Head of caudate nucleus (tissue), 42 donors: Measurements from ENCODE around the gene E2F1.
"Not testable (repeated sequence)": the region's sequence is repeated elsewhere in the genome, so short reads cannot be mapped to it uniquely, and the experiment has no call there.

ENCODE experiments used
- DNase-seq, 42 donors: peaks; one replicate each; pipeline versions ENCODE4 v3.0.0 to v3.0.0-alpha.2; 2020 to 2021; ENCODE audit warnings: mixed read lengths in 7 of 42
- intact Hi-C: fragments of 100-400 bp; cut with DNase I; formaldehyde crosslinking; loops from one replicate; pipeline ENCODE4 v1.15.0; 2022

The E2F1 gene

DNA sequence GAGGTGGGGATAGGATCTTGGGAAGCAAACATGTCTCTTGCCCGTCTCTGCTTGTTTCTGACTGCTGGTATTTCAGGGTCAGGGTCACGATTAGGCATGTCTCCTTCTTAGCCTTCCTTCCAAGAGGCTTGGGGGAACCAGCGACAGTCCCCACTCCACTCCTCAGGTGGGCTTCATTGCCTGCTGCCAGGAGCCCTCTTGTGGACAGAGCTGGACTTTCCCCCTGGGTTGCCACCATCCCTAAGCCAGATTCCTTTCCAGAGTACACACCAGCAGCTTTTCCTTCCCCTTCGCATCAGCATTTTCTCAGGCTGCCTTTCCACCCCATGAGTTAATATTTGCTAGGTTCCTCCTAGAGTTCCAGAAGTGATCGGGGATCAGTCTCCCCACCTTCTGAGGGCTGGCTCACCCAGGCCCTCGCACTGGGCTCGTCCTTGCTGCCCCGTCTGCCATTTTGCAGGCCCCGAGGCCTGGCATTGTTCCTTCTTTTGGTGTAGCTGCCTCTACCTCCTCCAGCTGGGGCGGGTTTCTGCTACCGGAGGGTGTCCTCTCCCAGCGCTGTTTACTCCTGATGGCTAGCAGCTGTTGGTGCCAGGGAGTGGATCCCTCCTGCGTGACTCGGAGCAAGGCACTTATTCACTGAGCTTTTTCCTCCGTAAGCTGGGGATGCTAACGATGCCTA, 32.8 kb downstream of the E2F1 start:
- peak in 41 of 42 donors; percentile 47 to 88 (median 68) for DNase-seq
- intact Hi-C loops: loop anchor here (5.0 kb wide), 1 partner anchor 196 kb away; no protein-coding TSS in a partner anchor

DNA sequence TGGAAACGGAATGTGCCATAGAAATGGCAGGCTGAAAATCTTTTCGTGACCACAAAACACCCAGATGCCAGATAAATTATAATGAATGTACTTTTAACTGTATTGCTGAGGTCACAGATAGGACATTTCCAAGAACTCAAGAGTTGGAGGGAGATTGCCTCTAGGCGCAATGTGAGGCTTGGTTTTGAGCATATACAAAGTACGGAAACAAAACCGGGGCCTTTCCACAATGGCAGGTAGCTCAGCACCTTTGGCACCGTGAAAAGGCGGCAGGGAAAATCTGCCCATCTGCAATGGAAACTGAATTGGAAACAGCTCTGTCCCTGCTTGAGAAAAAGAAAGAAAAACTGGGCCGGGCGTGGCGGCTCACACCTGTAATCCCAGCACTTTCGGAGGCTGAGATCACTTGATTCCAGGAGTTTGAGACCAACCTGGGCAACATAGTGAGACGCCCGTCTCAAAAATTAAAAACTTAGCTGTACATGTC, 34.6 kb downstream of the E2F1 start:
- DNase-seq: peak in 1 of 42 donors; percentile 10
- intact Hi-C loops: loop anchor here (5.0 kb wide), 1 partner anchor 194 kb away; no protein-coding TSS in a partner anchor

DNA sequence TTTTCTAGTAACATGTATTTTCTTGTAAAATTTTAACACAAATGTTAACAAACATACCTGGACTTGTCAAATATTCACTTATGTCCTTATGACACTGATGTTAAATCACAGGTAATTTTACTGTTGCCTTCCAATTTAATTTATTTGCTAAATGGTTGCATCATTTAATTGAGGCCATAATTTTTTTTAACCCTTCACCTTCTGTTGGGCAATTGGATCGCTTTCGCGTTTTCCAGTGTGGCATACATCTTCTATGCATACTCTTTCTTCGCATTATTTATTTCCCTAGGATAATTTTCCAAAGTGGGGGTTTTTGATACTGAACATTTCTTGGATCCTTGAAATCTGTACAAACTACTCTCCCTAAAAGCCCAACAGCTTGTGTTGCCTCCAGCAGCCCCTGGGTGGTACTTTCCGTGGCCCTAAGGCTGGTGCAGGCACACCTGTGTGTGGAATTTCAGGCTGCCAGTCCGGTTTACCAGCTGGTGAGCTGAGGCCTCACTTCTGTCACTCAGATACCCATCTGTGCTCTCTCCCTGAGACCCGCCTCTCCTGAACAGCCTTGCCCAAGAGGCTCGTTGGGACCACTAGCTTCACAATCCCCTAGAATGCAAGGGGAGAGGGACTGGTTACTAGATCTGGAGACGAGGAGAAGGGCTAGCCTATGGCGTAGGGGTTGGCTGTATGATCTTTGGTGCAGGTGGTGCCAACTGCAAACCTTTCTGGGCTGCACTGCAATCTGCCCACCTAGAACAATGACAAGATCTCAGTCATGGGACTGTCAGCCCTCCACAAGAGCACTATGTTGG, 35.2 kb downstream of the E2F1 start:
- no peak for DNase-seq
- intact Hi-C loops: loop anchor here (5.0 kb wide), 1 partner anchor 194 kb away; no protein-coding TSS in a partner anchor

DNA sequence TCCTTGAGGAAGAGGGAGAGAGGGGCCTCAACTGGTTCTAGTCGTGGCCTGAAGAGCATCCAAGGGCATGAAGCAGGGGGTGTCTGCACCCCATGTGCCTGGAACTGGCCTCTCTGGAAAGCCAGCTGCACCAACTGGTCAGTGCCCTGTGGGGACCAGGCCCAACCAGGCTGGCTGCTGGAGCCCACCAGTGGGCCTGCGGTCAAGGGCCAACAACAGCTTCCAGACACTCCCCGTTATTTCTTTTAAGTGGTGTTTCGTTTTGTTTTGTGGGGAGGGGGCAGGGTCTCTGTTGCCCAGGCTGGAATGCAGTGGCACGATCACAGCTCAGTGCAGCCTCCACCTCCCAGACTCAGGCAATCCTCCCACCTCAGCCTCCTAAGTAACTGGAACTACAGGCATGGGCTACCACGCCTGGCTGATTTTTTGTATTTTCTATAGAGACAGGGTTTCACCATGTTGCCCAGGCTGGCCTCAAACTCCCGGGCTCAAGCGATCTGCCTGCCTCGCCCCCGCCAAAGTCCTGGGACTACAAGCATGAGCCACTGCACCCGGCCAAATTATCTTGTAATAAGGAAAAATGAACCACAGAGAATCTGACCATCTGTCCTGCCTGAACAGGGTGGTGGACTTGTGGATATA, 36.0 kb downstream of the E2F1 start:
- intact Hi-C loops: loop anchor here (5.0 kb wide), 1 partner anchor 193 kb away; no protein-coding TSS in a partner anchor
- no peak for DNase-seq

DNA sequence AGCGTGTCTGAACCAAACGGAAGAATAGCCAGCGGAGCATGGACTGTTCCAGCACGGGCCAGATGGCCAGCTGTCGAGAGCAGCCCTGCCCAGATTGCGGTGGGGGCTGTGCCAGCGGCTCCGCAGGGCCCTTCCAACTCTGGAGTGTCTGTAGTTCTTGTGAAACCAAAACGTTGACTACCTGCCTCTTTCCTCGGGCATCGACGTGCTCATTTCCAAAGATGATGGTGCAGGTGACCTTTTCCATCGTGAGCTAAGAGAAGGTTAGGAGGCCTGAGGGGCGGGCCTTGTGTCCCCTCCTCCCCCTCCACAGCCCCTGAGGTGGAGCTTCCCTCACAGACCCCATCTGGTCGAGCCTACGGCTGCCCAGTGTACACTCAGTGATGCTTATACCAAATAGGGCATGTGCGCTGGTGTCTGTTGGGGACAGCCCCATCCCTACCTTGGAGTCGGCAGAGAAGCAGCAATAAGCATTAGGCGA, 36.9 kb downstream of the E2F1 start:
- intact Hi-C loops: no loop called here
- peak in 41 of 42 donors; percentile 40 to 86 (median 66) for DNase-seq

DNA sequence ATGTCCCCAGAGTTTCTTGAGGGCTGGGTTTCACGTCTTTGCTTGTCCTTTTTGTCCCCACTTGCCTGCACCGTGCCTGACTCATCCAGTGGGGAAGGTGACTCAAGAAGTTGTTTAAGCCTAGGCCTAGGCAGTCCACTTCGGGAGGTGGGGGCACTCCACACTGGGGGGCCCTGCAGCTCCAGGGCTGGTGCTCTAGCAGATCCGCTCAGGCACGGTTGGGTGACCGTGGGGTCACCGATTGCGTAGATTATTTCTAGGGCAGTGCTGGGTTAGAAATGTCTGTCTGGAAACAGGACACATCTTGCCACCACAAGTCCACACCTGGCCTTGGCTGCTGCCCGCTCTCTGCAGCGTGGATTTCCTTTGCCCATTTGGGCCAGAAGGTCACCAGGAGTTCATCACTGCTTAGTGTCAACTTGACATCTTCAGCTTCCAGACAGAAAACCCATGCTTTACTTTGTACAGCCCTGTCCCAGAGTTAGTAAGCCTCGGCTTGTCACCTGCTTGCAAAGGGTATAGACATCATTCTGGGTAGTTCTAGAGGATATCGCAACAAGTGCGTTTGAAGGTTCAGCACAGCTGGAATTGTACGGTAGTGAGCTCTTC, 37.7 kb downstream of the E2F1 start:
- peak in 1 of 42 donors; percentile 6 for DNase-seq
- intact Hi-C loops: no loop called here

DNA sequence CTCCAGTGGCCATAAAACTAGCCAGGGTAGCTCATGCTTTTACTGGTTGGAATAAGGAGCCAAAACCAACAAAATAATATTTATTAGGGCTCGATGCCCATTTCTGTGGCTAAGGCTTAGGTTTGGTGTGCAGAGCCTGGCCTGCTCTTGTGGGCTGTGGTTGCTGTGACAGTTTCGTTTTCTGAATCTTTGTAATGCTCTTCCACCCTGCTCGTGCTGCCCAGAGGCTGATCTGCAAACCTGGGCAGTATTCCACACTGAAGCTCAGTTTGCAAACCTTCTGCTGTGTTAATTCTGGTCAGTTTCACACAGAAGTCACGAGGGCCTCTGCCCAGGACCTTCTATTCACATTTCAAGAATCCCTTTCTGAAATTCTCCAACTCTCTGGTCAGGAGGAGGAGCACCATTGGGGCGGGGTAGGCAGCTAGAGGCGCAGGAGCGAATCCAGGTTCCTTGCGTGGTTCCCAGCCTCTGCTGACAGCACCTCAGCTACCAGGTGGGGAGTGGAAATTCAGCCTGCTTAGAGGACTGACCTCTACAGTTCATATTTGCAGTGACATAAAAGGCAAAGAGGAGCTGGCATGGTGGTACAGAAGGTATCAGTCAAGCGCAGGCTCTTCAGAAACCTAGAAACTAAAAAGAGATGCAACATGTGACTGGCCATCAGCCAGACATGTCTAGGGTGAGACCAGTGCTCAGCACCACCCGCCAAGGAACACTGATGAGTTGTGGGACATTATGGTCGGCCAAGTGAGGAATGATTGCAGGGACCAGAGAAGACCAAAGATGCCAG, 38.4 kb downstream of the E2F1 start:
- peak in 1 of 42 donors; percentile 6 for DNase-seq
- intact Hi-C loops: no loop called here

DNA sequence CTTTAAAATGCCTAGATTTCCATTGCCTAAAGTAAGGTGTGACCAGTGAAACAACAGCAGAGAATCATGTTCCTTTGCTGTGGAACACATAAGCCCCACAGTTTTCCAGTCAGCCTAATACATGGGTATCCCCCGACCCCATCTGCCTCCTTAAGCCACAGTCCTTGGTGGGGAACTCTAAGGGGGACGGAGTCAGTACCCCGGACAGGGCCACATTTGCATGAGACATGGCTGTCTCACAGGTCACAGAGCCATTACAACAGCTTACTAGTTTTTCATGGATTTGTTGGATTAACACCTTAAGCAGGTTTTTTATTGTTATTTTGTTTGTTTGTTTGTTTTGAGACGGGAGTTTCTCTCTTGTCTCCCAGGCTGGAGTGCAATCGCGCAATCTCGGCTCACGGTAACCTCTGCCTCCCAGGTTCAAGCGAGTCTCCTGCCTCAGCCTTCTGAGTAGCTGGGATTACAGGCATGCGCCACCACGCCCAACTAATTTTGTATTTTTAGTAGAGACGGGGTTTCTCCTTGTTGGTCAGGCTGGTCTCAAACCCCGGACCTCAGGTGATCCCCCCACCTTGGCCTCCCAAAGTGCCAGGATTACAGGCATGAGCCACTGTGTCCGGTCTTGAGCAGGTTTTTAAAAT, 39.1 kb downstream of the E2F1 start:
- intact Hi-C loops, DNase-seq: not testable (repeated sequence)

DNA sequence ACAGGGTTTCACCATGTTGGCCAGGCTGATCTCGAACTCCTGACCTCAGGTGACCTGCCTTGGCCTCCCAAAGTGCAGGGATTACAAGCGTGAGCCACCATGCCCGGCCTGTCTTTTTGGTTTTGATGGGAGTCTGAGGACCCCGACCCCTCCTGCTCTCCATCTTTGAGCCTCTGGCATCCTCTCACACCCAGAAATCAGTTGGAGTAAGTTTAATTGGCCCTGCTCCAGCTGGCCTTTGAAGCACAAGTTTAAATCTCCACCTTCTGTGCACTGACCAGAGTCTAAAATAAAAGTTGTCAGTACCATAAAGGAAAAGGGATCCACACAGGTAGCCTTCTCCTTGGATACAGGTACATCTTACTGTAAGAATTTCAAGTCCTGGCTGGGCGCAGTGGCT, 40.0 kb downstream of the E2F1 start:
- no peak for DNase-seq
- intact Hi-C loops: no loop called here

DNA sequence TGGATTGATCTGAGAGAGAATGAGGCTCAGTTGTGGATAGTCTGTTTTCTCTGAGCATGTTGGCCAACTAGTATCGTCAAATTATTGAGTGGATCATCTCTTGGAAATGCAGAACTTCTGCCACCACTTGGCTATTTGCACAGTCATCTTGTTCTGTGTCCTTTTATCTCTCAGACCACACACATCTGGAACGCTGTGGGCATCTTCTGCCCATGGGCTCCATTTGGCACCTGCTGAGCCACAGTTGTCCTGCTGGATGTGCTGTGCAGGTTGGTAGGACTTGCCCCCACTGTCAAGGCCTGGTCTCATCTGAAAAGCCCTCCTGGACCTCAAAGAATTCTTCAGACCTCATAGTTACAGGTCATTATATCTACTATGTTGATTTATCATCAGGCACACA, 40.8 kb downstream of the E2F1 start:
- intact Hi-C loops: no loop called here
- DNase-seq: no peak

DNA sequence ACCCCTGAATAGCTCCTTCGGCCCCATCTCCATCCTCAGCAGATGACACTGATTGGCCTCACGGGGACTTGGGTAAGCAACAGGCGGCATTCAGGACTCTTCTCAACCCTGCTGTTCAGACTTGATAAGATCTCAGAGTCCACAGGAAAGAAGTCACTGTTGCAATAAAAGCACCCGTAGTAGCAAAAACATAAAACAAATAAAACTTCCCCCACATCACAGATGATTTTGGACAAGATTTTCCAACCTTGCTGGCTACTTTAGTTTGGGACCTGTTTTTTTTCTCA, 41.2 kb downstream of the E2F1 start:
- intact Hi-C loops: no loop called here
- DNase-seq: no peak

DNA sequence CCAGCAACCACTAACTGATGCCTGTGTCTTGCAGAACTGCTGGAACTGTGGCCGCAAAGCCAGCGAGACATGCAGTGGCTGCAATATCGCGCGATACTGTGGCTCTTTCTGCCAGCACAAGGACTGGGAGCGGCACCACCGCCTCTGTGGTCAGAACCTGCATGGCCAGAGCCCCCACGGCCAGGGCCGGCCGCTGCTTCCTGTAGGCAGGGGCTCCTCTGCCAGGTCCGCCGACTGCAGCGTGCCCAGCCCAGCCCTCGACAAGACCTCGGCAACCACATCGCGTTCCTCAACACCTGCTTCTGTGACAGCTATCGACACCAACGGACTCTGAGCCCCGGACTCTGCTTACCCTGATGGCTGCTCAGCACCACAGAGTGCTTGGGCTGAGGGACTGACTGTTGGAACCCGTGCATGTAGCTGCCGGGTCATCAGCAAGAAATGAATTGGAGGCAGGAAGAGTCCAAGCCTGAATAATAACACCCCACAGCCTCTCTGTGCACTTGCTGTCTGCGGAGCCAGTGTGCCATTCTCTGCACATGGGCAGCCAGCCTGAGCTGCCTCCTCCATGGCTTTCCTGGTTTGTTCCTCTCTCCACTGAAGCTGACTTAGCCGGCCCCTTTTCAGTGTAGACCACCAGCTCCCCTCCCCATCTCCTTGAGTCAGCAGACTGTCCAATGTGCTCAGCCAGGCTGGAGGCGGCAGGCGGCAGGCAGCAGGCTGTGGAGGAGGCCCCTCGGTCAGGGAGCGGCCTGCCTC, 41.7 kb downstream of the E2F1 start:
- intact Hi-C loops: no loop called here

DNA sequence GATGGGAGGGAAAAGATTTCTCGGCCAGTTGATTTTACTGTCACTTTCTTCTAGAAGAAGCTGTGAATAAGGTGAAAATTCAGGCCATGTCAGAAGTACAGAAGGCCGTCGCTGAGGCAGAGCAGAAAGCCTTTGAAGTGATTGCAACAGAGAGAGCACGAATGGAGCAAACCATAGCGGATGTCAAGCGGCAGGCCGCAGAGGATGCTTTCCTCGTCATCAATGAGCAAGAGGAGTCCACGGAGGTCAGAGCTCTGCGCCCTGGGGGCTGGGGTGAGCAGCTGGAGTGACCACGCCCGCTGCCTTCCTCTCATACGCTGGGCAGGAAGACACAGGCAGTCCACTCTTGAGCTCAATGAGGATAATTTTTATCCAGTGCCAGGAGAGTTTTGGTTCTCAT, 45.9 kb downstream of the E2F1 start:
- peak in 1 of 42 donors; percentile 28 for DNase-seq

More for the DNA sequence above, 41.7 kb downstream of the E2F1 start:
- no peak for DNase-seq

DNA sequence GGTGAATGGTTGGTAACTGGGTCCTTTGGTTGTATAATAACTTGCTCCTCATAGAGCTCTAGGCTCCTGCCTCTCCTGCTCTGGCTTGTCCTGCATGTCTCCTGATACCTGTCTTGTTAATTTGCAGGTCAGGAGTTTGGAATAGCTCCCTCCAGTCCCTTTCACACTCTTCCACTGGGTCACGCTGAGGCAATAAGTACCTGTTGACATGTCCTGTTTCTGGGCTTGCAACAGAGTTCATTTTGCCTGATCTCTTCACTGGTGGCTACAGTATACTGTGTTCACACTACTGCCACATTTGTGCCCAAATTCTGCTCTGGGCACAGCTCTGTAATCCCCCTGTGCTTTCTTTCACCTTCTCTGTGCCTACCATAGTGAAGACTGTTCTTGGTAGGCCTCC, 49.4 kb downstream of the E2F1 start:
- no peak for DNase-seq
- intact Hi-C loops: no loop called here

More for the DNA sequence above, 45.9 kb downstream of the E2F1 start:
- intact Hi-C loops: no loop called here

DNA sequence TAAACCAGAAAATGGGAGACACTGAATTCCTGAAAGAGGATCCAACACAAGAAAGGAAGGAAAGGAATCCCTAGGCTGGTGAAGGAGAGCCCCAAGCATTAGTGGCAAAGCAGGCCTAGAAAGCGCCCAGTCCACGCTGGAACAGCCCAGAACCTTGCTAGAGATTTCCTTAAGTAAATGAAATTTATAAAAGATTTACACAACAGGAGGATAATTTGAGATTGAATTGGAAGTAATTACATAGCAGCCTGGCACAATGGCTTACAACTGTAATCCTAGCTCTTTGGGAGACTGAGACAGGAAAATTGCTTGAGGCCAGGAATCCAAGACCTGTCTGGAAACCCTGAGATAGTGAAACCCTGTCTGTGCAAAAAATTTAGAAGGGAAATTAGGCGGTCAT, 50.8 kb downstream of the E2F1 start:
- DNase-seq: peak in 1 of 42 donors; percentile 36
- intact Hi-C loops: no loop called here

DNA sequence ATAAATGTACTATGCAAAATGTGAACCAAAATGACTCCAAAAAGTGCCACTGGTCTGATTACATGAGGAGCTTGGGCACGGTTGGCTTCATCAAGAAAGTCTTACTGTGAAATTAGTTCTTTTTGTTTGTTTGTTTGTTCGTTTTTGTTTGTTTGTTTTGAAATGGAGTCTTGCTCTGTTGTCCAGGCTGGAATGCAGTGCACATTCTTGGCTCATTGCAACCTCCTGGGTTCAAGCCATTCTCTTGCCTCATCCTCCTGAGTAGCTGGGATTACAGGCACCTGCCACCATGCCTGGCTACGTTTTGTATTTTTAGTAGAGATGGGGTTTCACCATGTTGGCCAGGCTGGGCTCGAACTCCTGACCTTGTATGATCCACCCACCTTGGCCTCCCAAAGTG, 54.3 kb downstream of the E2F1 start:
- peak in 1 of 42 donors; percentile 31 for DNase-seq
- intact Hi-C loops: not testable (repeated sequence)

DNA sequence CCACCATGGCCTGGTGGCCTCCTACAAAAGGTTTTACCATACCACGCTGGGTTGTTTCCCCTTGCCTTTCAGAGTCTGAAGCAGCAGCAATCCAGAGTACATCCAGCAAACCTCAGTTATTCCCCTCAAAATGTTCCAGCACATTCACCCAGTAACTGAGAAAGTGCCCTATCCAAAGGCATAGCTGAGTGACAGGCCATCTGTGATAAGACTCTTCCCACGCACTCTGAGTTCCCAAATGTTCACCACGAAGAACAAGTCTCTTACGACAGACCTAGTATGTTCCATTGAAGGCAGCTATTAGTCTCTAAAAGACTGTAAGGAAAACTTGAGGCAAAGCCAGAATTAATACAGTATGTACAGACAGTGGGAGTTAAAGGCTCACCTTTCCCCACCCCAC, 55.7 kb downstream of the E2F1 start:
- intact Hi-C loops: no loop called here
- peak in 1 of 42 donors; percentile 13 for DNase-seq
